Measurements from ENCODE around the gene PSMB2. TPM values are rescaled to one million over a fixed set of nuclear protein-coding genes. Genes with fewer than 3 reads are reported as not detected.

Gene PSMB2
- total RNA-seq, 1 donor from 2014 or later = 18.2 TPM

DNA sequence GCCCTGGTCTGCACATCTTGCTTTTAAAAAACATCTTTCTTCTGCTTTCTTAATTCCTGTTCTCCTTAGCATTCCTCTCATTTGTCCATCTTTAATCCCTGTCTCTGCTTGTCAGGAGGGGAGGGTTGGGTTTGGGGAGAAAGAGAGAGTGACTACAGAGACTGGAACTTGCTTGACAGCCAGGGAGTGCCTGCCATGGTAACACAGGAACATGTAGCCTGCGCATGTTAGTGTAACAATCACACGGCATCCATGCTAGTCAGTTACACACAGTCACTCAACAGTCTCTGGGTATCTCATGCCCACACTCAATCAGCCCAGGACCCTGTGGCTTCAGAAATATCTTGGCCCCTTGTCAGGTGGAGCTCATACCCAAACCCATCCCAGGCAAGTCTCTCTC is 69.0 kb downstream of the PSMB2 start:
- no peak for DNase-seq (ENCODE audit: low read depth in 2 of 2)

DNA sequence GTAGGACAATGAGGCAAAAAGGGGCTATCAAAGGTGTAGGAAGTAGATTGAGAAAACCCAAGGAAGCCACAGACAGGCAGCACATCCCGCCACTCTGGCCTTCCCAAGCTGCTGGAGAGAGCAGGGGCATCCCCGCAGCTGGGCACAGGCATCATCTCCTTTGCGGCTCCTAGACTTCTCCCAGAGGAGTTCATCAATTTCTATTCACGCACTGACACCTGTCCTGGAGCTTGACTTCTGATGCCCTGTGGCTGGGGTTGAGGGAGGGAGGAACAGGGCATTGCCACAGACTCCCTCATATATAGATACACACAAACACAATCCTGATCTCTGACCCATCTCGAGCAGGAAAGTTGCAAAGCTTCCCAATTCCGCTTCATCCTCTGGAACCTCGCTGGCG is 70.1 kb downstream of the PSMB2 start:
- DNase-seq (ENCODE audit: low read depth in 2 of 2) = no peak

DNA sequence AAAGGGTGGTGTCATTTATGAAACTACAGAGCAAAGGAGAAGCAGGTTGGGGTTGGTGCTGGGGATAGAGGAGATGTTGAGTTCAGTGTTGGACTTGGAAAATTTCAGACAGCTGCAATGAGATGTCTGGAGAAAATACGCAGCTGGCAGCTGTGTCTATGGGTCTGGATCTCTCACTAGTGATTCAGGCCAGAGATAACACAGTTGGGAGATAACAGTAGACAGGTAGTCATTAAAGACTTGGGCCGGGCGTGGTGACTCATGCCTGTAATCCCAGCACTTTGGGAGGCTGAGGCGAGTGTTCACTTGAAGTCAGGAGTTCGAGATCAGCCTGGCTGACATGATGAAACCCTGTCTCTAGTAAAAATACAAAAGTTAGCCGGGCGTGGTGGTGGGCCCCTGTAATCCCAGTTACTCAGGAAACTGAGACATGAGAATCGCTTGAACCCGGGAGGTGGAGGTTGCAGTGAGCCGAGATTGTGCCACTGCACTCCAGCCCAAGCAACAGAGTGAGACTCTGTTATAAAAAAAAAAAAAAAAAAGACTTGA is 70.7 kb downstream of the PSMB2 start:
- no peak for DNase-seq (ENCODE audit: low read depth in 2 of 2)

DNA sequence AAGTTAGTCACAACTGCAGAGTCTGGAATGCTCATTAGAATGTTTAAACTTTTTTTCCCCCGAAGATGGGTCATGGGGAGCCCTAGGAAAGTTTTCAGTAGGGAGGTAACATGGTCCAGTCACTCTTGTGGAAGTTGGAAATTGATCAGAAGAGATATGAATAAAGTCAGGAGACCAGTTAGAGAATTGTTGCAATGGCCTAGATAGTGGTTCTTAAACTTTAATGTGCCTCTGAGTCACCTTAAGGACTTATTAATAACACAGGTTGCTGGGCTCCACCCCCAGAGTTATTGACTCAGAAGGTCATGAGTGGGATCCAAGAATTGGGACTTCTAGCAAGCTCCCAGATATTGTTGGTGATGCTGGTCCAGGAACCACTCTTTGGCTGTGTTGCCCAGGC is 71.4 kb downstream of the PSMB2 start:
- DNase-seq (ENCODE audit: low read depth in 2 of 2) = no peak

DNA sequence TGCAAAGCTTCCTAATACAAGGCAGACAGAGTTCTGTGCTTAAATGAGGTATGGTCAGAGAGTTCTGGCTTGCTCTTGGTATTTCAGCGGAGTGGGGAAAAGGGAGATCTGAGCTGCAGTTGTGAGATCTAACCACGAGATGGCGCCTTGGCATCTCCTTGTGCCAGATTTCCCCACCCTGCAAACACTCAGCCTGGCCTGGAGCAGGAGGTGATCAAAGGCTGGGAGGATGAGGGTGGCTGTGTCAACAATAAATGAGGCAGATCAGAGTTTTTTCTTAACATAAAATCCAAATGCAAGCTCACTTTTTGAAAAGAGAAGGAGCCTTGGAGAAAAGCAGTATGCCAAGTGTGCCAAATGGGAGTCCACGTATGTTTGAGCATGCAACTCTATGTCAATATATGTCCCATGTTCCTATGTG is 72.3 kb downstream of the PSMB2 start:
- DNase-seq (ENCODE audit: low read depth in 2 of 2) = peak; percentile 42 to 66

DNA sequence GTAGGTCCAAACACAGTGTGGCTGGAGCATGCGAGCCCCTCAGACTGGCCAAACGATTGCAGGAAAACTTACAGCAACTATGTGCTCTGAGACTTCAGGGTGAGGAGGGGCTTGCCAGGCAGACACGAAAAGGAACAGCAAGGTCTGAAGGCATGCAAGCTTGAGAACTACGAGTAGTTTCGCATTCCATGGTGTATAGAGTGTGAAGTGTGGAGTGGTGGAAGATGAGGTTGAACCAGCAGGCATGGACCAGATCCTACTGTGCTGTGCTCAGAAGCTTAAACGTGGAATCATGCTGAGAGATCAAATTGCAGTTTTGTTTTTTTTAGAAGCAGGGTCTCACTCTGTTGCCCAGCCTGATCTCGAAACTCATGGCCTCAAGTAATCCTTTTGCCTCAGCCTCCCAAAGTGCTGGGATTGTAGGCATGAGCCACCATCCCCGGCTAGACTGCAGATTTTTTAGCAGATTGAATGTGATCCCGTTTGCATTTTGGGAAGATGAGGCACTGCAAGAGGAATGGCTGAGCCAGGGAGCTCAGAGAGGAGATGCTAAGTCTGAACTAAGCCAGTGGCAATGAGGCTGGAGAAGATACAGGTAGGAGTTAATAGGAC is 73.3 kb downstream of the PSMB2 start:
- DNase-seq (ENCODE audit: low read depth in 2 of 2) = no peak

DNA sequence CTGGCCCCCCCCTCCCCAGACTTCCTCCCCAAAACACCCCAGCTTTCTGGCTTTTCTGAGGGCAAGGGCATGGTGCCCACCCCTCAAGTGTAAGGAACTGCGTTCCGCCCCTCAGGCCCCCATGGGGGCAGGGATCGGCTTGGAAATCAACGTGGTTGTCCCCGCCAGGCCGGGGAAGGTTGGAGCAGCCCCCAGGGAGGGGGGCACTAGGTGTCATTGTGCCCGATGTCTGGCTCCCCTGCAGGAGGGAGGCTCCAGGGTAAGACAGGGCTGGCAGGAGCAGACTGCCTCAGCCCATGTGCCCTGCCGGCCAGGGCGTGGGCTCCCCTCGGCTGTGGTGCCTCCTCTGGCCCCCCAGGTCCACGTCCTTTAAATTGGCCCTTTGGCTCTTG is 75.6 kb downstream of the PSMB2 start:
- no peak for DNase-seq (ENCODE audit: low read depth in 2 of 2)

DNA sequence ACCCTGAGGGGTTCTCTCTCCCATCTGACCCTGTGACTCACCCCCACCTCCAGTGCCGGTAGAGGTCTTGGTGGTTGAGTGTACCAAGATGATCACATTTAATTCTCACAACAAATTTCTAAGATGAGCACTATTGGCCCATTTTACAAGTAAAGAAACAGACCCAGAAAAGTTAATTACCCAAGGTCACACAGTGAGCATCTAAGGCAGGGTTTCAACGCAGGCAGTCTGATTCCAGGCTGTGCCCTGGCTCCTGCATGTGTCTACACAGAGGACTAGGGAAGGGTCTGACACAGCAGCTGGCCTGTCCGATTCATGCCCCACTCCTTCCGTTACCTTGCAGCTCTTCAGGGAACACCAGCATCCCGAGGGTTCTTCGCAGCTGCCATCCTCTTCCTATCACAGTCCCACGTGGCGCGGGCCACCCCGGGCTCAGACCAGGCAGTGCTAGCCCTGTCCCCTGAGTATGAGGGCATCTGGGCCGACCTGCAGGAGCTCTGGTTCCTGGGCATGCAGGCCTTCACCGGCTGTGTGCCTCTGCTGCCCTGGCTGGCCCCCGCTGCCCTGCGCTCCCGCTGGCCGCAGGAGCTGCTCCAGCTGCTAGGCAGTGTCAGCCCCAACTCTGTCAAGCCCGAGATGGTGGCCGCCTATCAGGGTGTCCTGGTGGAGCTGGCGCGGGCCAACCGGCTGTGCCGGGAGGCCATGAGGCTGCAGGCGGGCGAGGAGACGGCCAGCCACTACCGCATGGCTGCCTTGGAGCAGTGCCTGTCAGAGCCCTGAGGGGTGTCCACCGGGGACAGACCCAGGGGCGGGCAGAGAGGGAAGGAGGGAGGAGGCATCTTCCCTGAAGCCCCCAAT is 76.2 kb downstream of the PSMB2 start:
- DNase-seq (ENCODE audit: low read depth in 2 of 2) = no peak

DNA sequence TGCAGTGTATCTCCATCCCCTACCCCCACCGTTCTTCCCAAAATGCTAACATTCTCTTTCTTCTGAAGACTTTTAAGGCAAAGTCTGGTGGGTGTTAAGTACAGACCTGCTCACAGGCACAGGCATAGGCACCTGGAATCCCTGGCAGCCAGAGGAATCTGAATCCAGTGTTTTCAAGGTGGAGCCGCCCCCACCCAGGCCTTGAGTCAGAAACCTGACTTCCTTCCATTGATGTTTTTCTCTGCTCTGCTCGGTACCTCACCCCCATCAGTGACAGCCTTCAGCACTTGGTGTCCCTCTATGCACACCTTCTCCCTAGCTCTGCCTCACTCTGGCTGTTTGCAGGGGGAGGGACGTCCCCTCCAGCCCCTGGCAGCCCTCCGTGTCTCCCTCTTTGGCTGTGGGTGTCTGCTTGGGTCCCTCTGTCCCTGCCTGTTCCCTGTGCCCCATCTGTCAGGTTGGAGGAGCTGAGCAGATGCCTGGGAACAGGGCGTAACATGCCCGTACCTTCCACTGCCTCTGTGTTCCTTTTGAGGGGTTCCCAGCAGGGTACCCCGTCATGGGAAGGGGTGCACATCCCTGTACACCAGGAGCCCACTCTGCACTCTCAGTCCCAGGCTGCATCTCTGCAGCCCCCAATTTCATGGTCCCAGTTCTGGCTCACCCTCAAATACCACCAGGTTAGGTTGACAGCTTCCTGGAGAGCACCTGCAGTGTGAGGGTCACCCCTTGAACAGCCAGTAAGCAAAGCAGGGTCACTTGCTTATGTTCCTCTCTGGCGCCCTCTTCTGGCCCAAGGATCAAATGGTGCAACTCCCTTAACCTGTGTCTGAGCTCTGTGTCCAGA is 77.1 kb downstream of the PSMB2 start:
- DNase-seq (ENCODE audit: low read depth in 2 of 2) = peak; percentile 61 to 80

DNA sequence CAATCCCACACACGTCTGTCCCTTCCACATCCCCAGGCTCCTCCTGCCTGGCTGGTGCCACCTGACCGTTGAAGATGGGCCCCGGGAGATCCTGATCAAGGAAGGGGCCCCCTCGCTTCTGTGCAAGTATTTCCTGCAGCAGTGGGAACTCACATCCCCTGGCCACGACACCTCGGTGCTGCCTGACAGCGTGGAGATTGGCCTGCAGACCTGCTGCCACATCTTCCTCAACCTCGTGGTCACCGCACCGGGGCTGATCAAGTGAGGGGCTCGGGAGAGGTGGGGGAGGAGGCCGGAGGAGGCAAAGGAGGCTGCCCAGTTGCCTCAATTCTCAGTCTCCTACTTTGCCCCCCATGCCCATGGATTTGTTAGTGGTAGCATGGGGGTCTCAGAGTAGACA is 78.2 kb downstream of the PSMB2 start:
- DNase-seq (ENCODE audit: low read depth in 2 of 2) = no peak

DNA sequence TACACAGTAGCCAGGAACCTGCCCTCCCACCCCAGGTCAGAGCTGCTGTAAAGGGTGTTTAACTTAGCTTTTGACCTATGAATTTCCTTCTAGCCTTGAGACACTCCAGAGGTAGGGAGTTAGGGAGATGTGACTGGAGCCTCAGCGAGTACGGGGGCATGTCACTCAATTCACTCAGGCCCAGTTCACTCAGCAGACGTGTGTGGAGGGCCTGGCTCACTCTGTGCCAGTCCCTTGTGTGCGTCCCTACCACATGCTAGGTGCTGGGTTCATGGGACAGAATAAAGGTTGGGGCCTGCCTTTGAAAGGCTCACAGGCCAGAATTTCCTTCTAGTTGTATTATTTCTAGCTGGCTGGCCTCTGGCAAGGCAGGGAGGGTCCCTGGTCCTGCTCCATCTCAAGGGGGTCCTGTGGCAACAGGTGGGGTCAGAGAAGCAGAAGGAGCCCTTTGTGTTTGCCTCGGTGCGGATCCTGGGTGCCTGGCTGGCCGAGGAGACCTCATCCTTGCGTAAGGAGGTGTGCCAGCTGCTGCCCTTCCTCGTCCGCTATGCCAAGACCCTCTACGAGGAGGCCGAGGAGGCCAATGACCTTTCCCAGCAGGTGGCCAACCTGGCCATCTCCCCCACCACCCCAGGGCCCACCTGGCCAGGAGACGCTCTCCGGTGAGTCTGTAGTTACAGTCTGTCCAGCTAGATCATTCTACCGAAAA is 79.2 kb downstream of the PSMB2 start:
- no peak for DNase-seq (ENCODE audit: low read depth in 2 of 2)

DNA sequence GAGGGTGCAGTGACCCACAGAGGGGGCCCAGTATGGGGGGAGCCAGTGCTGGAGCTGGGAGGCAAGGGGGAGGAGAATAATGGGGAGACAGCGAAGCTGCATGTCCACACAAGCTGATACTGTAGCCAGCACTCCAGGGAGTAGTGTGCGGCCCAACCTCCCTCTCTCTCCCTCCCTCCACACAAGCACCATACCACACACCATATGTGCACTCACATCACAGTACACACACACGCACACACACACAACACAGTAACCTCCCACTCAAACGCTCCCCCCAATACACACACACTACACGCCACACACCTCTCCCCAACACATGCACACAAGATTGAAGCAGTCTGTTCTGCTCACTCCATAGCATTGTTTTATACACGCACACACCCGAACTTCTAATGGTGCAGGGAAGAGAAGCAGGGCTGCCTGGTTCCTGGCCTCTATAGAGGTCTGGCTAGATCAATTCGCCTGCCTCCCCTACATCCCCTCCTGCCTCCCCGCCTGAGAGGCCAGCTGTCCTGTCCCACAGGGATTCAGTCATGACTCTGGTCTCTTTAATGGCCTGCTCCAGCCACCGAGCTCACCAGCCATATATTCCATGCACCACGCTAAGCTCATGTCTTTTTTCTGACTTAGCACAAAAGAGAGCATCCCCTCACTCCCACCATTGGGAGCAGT is 79.9 kb downstream of the PSMB2 start:
- no peak for DNase-seq (ENCODE audit: low read depth in 2 of 2)

DNA sequence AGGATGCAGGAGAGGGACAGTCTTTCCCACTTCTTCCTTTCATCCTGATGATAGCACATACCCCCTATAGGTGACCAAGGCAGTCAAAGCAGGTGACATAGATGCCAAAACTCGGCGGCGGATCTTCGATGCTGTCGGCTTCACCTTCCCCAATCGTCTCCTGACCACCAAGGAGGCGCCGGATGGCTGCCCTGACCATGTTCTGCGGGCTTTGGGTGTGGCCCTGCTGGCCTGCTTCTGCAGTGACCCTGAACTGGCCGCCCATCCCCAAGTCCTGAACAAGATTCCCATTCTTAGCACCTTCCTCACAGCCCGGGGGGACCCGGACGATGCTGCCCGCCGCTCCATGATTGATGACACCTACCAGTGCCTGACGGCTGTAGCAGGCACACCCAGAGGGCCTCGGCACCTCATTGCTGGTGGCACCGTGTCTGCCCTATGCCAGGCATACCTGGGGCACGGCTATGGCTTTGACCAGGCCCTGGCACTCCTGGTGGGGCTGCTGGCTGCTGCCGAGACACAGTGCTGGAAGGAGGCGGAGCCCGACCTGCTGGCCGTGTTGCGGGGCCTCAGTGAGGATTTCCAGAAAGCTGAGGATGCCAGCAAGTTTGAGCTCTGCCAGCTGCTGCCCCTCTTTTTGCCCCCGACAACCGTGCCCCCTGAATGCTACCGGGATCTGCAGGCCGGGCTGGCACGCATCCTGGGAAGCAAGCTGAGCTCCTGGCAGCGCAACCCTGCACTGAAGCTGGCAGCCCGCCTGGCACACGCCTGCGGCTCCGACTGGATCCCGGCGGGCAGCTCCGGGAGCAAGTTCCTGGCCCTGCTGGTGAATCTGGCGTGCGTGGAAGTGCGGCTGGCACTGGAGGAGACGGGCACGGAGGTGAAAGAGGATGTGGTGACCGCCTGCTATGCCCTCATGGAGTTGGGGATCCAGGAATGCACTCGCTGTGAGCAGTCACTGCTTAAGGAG is 80.8 kb downstream of the PSMB2 start:
- DNase-seq (ENCODE audit: low read depth in 2 of 2) = no peak

DNA sequence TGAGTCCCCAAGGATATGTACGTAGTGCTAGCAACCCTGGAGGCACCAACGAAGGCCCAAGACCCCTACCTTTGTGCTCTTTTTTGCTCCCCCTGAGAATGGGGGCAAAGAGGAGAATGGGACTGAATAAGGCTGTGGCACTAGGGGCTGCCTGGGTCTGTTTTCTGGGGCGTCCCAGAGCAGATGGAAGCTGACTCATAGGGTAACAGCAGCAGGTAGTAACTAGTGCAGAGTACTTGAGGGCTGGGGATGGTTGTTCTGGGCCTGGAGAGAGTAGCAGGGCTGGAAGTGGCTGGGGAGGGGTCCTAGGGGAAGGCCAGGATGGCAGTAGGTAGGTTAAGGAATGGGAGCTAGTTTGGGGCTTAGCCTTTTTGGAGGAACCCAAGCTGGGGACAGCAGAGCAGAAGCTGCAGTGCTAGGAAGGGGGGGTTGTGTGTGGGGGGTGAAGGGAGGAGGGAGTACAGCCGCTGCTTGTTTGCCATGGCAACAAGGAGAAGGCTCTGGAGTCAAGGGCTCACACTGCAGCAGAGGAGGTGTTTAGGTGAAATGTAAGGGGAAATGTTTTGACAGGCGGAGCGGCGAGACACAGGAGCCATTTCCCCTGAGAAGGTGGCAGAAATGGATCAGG is 81.9 kb downstream of the PSMB2 start:
- no peak for DNase-seq (ENCODE audit: low read depth in 2 of 2)

DNA sequence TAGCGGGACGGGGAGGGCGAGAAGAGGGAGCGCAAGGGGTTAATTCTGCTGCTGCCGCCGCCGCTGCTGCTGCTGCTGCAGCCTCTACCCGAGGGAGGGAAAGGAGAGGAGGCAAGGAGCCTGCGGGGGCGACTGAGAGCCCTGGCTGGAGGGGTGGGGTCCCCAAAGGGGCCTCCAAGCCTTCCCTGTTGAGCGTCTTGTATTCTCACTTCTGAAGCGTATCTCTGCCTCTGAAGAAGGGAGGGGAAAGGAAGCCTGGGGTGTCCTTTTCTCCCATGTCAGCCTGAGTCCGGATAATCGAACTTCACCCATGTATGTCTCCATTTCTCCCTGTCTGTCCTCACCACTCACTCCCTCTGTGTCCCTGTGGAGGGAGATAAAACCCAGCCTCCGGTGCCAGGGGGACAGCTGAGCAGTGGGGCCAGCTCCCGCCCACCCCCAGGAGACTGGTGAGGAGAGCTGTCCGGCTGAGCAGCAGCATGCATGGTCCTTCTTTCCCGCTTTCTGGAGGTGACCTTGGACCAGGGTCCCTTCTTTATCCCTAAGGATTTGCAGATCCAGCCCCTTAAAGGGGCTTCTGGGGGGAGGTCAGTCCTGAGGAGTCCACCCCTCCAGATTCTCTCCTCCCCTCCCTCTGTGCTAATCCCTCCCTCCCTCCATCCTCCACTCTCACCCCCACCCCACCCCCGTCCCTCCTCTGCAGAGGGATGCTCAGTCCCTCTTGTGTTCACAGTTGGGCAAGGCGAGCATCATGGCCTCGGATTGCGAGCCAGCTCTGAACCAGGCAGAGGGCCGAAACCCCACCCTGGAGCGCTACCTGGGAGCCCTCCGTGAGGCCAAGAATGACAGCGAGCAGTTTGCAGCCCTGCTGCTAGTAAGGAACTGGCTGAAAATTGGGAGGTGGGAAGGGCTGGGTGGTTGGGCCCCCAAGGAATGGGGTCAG is 82.7 kb downstream of the PSMB2 start:
- no peak for DNase-seq (ENCODE audit: low read depth in 2 of 2)

DNA sequence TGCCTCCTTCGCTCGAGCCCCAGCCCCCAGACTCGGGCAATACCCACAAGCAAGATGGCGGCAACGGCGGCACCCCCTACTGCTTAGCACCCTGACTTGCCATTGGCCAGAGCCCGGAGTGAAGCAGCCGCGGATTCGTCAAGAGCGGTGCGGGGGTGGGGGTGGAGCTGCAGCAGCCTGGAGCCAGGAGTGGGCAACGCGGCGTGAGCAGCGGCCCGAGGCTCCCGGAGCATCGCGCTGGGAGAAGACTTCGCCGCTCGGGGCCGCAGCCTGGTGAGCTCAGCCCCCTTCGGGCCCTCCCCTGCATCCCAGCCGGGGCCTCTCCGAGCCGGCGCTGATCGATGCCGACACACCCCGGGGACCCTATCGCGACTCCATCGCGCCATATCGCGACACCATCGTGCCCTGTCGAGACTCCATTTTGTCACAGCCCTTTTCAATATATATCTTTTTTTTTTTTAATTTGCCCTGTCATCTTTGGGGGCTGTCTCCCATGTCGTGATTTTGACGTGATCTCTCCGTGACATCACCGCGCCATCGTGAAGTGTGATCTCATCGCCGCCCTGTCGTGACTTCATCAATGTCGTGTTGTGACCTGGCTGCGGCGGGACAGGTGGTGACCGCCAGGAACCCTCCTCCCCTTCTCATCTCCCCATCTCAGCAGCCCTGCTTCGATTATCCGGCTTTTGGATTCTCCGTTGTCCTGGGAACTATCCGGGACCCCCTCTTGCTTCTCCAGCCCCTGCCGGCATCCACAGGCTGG is 83.5 kb downstream of the PSMB2 start, which contains the start of gene NCDN:
NCDN (plus strand) TSS at position 189 of the 763 bp plus-strand sequence; CDS start at position 581, 392 bp downstream.
- peak; percentile 92 to 98 for DNase-seq (ENCODE audit: low read depth in 2 of 2)

DNA sequence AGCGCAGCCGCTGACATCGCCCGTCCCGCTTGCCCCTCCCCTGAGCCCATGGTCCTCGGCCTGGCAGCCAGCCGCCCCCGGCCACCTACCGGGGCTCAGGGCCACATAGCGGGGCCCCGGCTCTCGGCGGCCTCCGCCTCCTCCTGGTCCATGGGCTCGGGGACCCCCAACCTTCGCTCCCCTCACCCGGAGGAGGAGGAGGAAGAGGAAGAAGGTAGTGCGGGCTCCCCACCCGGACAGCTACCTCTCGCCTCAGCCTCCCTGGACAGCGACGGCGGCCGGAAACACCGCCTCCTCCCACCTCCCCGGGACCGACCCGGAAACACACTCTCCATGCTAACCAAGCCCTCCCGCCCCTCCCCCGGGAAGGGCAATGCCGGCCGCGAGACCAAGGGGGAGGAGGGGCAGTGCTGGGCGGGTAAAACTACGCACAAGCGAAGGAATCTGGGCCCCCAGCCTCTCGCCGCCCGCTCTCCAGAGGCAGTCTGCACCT is 84.2 kb downstream of the PSMB2 start, which contains the start of gene KIAA0319L:
KIAA0319L (minus strand) TSS at position 286 of the 493 bp plus-strand sequence. CDS start 2,912 bp downstream, outside the sequence.
- DNase-seq (ENCODE audit: low read depth in 2 of 2) = peak in 1 of 2 donors; percentile 66
